Measurements from ENCODE around the gene B4GALT3. TPM values are rescaled to one million over a fixed set of nuclear protein-coding genes. Genes with fewer than 3 reads are reported as not detected.
A peak's percentile ranks its signal among the peaks of the same experiment; 100 is the strongest.

Gene B4GALT3
- total RNA-seq, 1 experiment from 2014 or later = 19.4 TPM

GRCh38 chr1:161140755-161141400 is 36.4 kb downstream of the B4GALT3 start:
- in situ Hi-C loops (cut with HindIII; ENCODE audit: low sequenced_read_pairs) = loop anchor here (10.0 kb wide), 1 partner anchor 96 kb away; the partner anchor contains the start of gene USF1
- no peak for DNase-seq (ENCODE audit: low spot score)

GRCh38 chr1:161139766-161140165 is 37.5 kb downstream of the B4GALT3 start:
- peak; percentile 27 for DNase-seq (ENCODE audit: low spot score)
- in situ Hi-C loops (cut with HindIII; ENCODE audit: low sequenced_read_pairs) = loop anchor here (10.0 kb wide), 1 partner anchor 95 kb away; the partner anchor contains the start of gene USF1

- no peak for DNase-seq (ENCODE audit: low spot score)
- in situ Hi-C loops (cut with HindIII; ENCODE audit: low sequenced_read_pairs) = no loop called here
Observed at GRCh38 chr1:161138431-161138830, 38.9 kb downstream of the B4GALT3 start.

GRCh38 chr1:161137881-161138280 is 39.4 kb downstream of the B4GALT3 start:
- no peak for DNase-seq (ENCODE audit: low spot score)
- in situ Hi-C loops (cut with HindIII; ENCODE audit: low sequenced_read_pairs) = no loop called here

- in situ Hi-C loops (cut with HindIII; ENCODE audit: low sequenced_read_pairs) = no loop called here
Observed at GRCh38 chr1:161133220-161133740, 44.0 kb downstream of the B4GALT3 start.

GRCh38 chr1:161132410-161133219 is 44.7 kb downstream of the B4GALT3 start, which contains the start of gene DEDD:
TSS of gene DEDD (minus strand) at chr1:161132667. CDS start at chr1:161124462, 8,205 bp downstream.
- DNase-seq (ENCODE audit: low spot score) = peak; percentile 97
- in situ Hi-C loops (cut with HindIII; ENCODE audit: low sequenced_read_pairs) = no loop called here

More at GRCh38 chr1:161133220-161133740, 44.0 kb downstream of the B4GALT3 start:
- no peak for DNase-seq (ENCODE audit: low spot score)

GRCh38 chr1:161131523-161132409 is 45.5 kb downstream of the B4GALT3 start:
- peak; percentile 31 for DNase-seq (ENCODE audit: low spot score)
- in situ Hi-C loops (cut with HindIII; ENCODE audit: low sequenced_read_pairs) = no loop called here

- in situ Hi-C loops (cut with HindIII; ENCODE audit: low sequenced_read_pairs) = no loop called here
- no peak for DNase-seq (ENCODE audit: low spot score)
Observed at GRCh38 chr1:161130266-161130665, 47.0 kb downstream of the B4GALT3 start.

GRCh38 chr1:161128591-161129420 is 48.5 kb downstream of the B4GALT3 start:
- DNase-seq (ENCODE audit: low spot score) = no peak
- in situ Hi-C loops (cut with HindIII; ENCODE audit: low sequenced_read_pairs) = no loop called here

GRCh38 chr1:161127649-161128048 is 49.7 kb downstream of the B4GALT3 start:
- in situ Hi-C loops (cut with HindIII; ENCODE audit: low sequenced_read_pairs) = no loop called here
- no peak for DNase-seq (ENCODE audit: low spot score)

- in situ Hi-C loops (cut with HindIII; ENCODE audit: low sequenced_read_pairs) = no loop called here
- DNase-seq (ENCODE audit: low spot score) = no peak
Observed at GRCh38 chr1:161122967-161123366, 54.3 kb downstream of the B4GALT3 start.

- in situ Hi-C loops (cut with HindIII; ENCODE audit: low sequenced_read_pairs) = no loop called here
- no peak for DNase-seq (ENCODE audit: low spot score)
Observed at GRCh38 chr1:161121834-161122233, 55.5 kb downstream of the B4GALT3 start.

Other genes starting within 250 kb of the B4GALT3 start
- not detected in 2 replicates for gene ITLN2, start 222.7 kb downstream of the B4GALT3 start, total RNA-seq (2014; rRNA removed; shearing (Covaris generic))
- 47.6 and 60.7 TPM in 2 replicates for gene F11R, start 156.4 kb downstream of the B4GALT3 start, total RNA-seq (2014; rRNA removed; shearing (Covaris generic))
- gene TSTD1, start 138.5 kb downstream of the B4GALT3 start, total RNA-seq (2014; rRNA removed; shearing (Covaris generic)) = not detected in 2 replicates
- gene USF1, start 131.5 kb downstream of the B4GALT3 start, total RNA-seq (2014; rRNA removed; shearing (Covaris generic)) = 95.1 and 108 TPM in 2 replicates
- 0.10 TPM in 1 of 2 replicates, not detected in the other for gene ARHGAP30, start 107.6 kb downstream of the B4GALT3 start, total RNA-seq (2014; rRNA removed; shearing (Covaris generic))
- gene NECTIN4, start 87.9 kb downstream of the B4GALT3 start, total RNA-seq (2014; rRNA removed; shearing (Covaris generic)) = 0.80 and 2.4 TPM in 2 replicates
- gene KLHDC9, start 79.1 kb downstream of the B4GALT3 start, total RNA-seq (2014; rRNA removed; shearing (Covaris generic)) = 6.3 and 7.1 TPM in 2 replicates
- 17.5 and 20.8 TPM in 2 replicates for gene PFDN2, start 59.5 kb downstream of the B4GALT3 start, total RNA-seq (2014; rRNA removed; shearing (Covaris generic))
- 19.4 and 22.3 TPM in 2 replicates for gene NIT1, start 59.4 kb downstream of the B4GALT3 start, total RNA-seq (2014; rRNA removed; shearing (Covaris generic))
- gene DEDD, start 44.8 kb downstream of the B4GALT3 start, total RNA-seq (2014; rRNA removed; shearing (Covaris generic)) = 22.9 and 48.1 TPM in 2 replicates
- 70.8 and 72.9 TPM in 2 replicates for gene UFC1, start 23.5 kb downstream of the B4GALT3 start, total RNA-seq (2014; rRNA removed; shearing (Covaris generic))
- 3.3 and 8.3 TPM in 2 replicates for gene USP21, start 18.0 kb downstream of the B4GALT3 start, total RNA-seq (2014; rRNA removed; shearing (Covaris generic))
- gene PPOX, start 11.1 kb downstream of the B4GALT3 start, total RNA-seq (2014; rRNA removed; shearing (Covaris generic)) = 22.7 and 27.2 TPM in 2 replicates
- gene ADAMTS4, start 21.5 kb upstream of the B4GALT3 start, total RNA-seq (2014; rRNA removed; shearing (Covaris generic)) = 0.43 and 0.95 TPM in 2 replicates
- 215 and 238 TPM in 2 replicates for gene NDUFS2, start 24.9 kb upstream of the B4GALT3 start, total RNA-seq (2014; rRNA removed; shearing (Covaris generic))
- 0.49 TPM in 1 of 2 replicates, not detected in the other for gene FCER1G, start 37.8 kb upstream of the B4GALT3 start, total RNA-seq (2014; rRNA removed; shearing (Covaris generic))
- not detected in 2 replicates for gene APOA2, start 46.1 kb upstream of the B4GALT3 start, total RNA-seq (2014; rRNA removed; shearing (Covaris generic))
- 24.2 and 37.4 TPM in 2 replicates for gene TOMM40L, start 48.6 kb upstream of the B4GALT3 start, total RNA-seq (2014; rRNA removed; shearing (Covaris generic))
- gene NR1I3, start 60.7 kb upstream of the B4GALT3 start, total RNA-seq (2014; rRNA removed; shearing (Covaris generic)) = not detected in 2 replicates
- gene PCP4L1, start 81.2 kb upstream of the B4GALT3 start, total RNA-seq (2014; rRNA removed; shearing (Covaris generic)) = not detected in 2 replicates
- 0.68 TPM in 1 of 2 replicates, not detected in the other for gene MPZ, start 132.5 kb upstream of the B4GALT3 start, total RNA-seq (2014; rRNA removed; shearing (Covaris generic))
- gene SDHC, start 136.9 kb upstream of the B4GALT3 start, total RNA-seq (2014; rRNA removed; shearing (Covaris generic)) = 342 and 386 TPM in 2 replicates
- not detected in 2 replicates for gene CFAP126, start 190.4 kb upstream of the B4GALT3 start, total RNA-seq (2014; rRNA removed; shearing (Covaris generic))